HCT116 (cell line): ENCODE results near the gene ZNF776. TPM values are rescaled to one million over a fixed set of nuclear protein-coding genes. Genes with fewer than 3 reads are reported as not detected.

Source experiments
- ATAC-seq: fragments of 200-7000 bp; cut with Tn5 transposase; 2 replicates; pipeline ENCODE4 v1.9.1; 2020; ENCODE audit warnings: mild to moderate bottlenecking, moderate library complexity
- BruUV-seq: library from RNA; stranded (reverse); fragments of 400-500 nt; replicated peaks from 2 replicates; lab custom pipeline; 2021; lab: Mats Ljungman, UMichigan
- CTCF ChIA-PET: fragments of 300-600 bp; sonication (Branson Sonifier 250); formaldehyde crosslinking; loops from one replicate; lab custom pipeline; 2021; ENCODE audit warnings: antibody characterized with exemption; lab: Charles Lee
- POLR2A ChIA-PET: fragments of 300-600, 350-600 bp; sonication (Branson Sonifier 250); formaldehyde crosslinking; loops from one replicate; lab custom pipeline; 2021; ENCODE audit warnings: antibody characterized with exemption; lab: Charles Lee
- RAD21 ChIA-PET, 2 experiments: fragments of 300-600 bp; sonication (Branson Sonifier 250); formaldehyde crosslinking; loops; one replicate each; lab custom pipeline; 2023; ENCODE audit warnings: low total read pairs in 2 of 2; ENCODE audit not compliant: uncharacterized antibody in 2 of 2, unreplicated experiment in 2 of 2, low non-redundant PET in 1 of 2; lab: Charles Lee
- DNase-seq: peaks from one replicate; pipeline ENCODE4 v3.0.0-alpha.2; 2010; ENCODE audit warnings: low read depth, low spot score
- H2AFZ ChIP-seq: fragments of 200-600 bp; shearing (Covaris generic), sonication (generic); 2 replicates; pipeline ENCODE4 v1.6.1; 2017; ENCODE audit warnings: low read depth, mixed run types, mixed read lengths, antibody characterized with exemption, low read length; ENCODE audit not compliant: poor library complexity, severe bottlenecking
- H3K27ac ChIP-seq: 2 replicates; pipeline ENCODE4 v1.5.1; 2012; ENCODE audit warnings: low read depth, low read length
- H3K27me3 ChIP-seq: fragments of 200-600 bp; sonication (generic); 2 replicates; pipeline ENCODE4 v1.6.1; 2016; ENCODE audit warnings: mixed run types, low read length, mixed read lengths; ENCODE audit not compliant: insufficient read depth
- H3K36me3 ChIP-seq, 2 experiments: fragments of 200-500 bp in 1 of 2; fragments of 200-600 bp in 1 of 2; sonication (Bioruptor generic) in 1 of 2; sonication (generic) in 1 of 2; 2 replicates each; pipeline versions ENCODE4 v1.5.1 to v1.6.1; 2014 to 2016; ENCODE audit warnings: low read length in 2 of 2, inconsistent platforms in 1 of 2, mixed read lengths in 1 of 2, mixed run types in 1 of 2; ENCODE audit not compliant: insufficient read depth in 2 of 2, control insufficient read depth in 1 of 2
- H3K4me1 ChIP-seq, 2 experiments: fragments of 200-600 bp in 1 of 2; sonication (generic) in 1 of 2; 2 replicates each; pipeline versions ENCODE4 v1.5.1 to v1.6.1; 2012 to 2017; ENCODE audit warnings: low read length in 2 of 2, inconsistent platforms in 1 of 2, mild to moderate bottlenecking in 1 of 2, mixed read lengths in 1 of 2, mixed run types in 1 of 2, moderate library complexity in 1 of 2; ENCODE audit not compliant: insufficient read depth in 2 of 2, control insufficient read depth in 1 of 2
- H3K4me2 ChIP-seq: fragments of 200-600 bp; sonication (generic); 2 replicates; pipeline ENCODE4 v1.6.1; 2017; ENCODE audit warnings: mixed run types, low read length, mixed read lengths
- H3K4me3 ChIP-seq, 2 experiments: fragments of 200-600 bp in 1 of 2; sonication (generic) in 1 of 2; replicated peaks in 1 of 2; 2 replicates each; pipeline ENCODE4 v1.5.1; 2011 to 2016; ENCODE audit warnings: low read length in 2 of 2, control low read depth in 1 of 2, low read depth in 1 of 2, mild to moderate bottlenecking in 1 of 2, mixed read lengths in 1 of 2, mixed run types in 1 of 2
- H3K79me2 ChIP-seq: fragments of 200-600 bp; sonication (generic); 2 replicates; pipeline ENCODE4 v1.6.1; 2017; ENCODE audit warnings: mild to moderate bottlenecking, mixed run types, low read length, moderate library complexity, mixed read lengths; ENCODE audit not compliant: insufficient read depth
- H3K9ac ChIP-seq: fragments of 200-600 bp; sonication (generic); 2 replicates; pipeline ENCODE4 v1.6.1; 2016; ENCODE audit warnings: low read length, mixed read lengths
- H3K9me2 ChIP-seq: fragments of 200-600 bp; sonication (generic), shearing (Covaris generic); 2 replicates; pipeline ENCODE4 v1.6.1; 2017; ENCODE audit warnings: mixed run types, mild to moderate bottlenecking, moderate library complexity; ENCODE audit not compliant: insufficient read depth
- H3K9me3 ChIP-seq, 2 experiments: fragments of 200-500 bp in 1 of 2; fragments of 200-600 bp in 1 of 2; sonication (Bioruptor generic) in 1 of 2; sonication (generic) in 1 of 2; 2 replicates each; pipeline ENCODE4 v1.6.1; 2014 to 2017; ENCODE audit warnings: low read length in 2 of 2, mixed read lengths in 2 of 2, inconsistent platforms in 1 of 2, low read depth in 1 of 2, mild to moderate bottlenecking in 1 of 2, mixed run types in 1 of 2, moderate library complexity in 1 of 2; ENCODE audit not compliant: control insufficient read depth in 1 of 2, insufficient read depth in 1 of 2
- H4K20me1 ChIP-seq: fragments of 200-600 bp; sonication (generic), shearing (Covaris generic); 2 replicates; pipeline ENCODE4 v1.6.1; 2017; ENCODE audit warnings: mixed run types, mild to moderate bottlenecking, moderate library complexity; ENCODE audit not compliant: insufficient read depth
- ATF3 ChIP-seq: IDR thresholded peaks from 2 replicates; pipeline ENCODE4 v1.6.1; 2012
- CEBPB ChIP-seq: IDR thresholded peaks from 2 replicates; pipeline ENCODE4 v1.6.1; 2012; ENCODE audit warnings: low read depth
- CTCF ChIP-seq, 3 experiments: fragments of 200-600 bp in 1 of 3; sonication (generic) in 1 of 3; IDR thresholded peaks in 2 of 3; conservative IDR thresholded peaks in 1 of 3; 2 replicates each; pipeline ENCODE4 v1.5.1; 2012 to 2017; ENCODE audit warnings: low read depth in 2 of 3, low read length in 2 of 3, antibody characterized with exemption in 1 of 3, borderline replicate concordance in 1 of 3, control low read depth in 1 of 3, mild to moderate bottlenecking in 1 of 3, mixed read lengths in 1 of 3, mixed run types in 1 of 3, moderate library complexity in 1 of 3; ENCODE audit not compliant: insufficient read depth in 1 of 3
- EGR1 ChIP-seq: IDR thresholded peaks from 2 replicates; pipeline ENCODE4 v1.6.1; 2012; ENCODE audit warnings: low read depth
- ELF1 ChIP-seq: IDR thresholded peaks from 2 replicates; pipeline ENCODE4 v1.6.1; 2012; ENCODE audit warnings: low read depth, borderline replicate concordance
- FOSL1 ChIP-seq: IDR thresholded peaks from 2 replicates; pipeline ENCODE4 v1.6.1; 2012; ENCODE audit warnings: low read depth
- MAX ChIP-seq: IDR thresholded peaks from 2 replicates; pipeline ENCODE4 v1.6.1; 2012
- POLR2A ChIP-seq: IDR thresholded peaks from 2 replicates; pipeline ENCODE4 v1.7.0; 2011; ENCODE audit warnings: borderline replicate concordance; ENCODE audit not compliant: insufficient read depth, insufficient read length; ENCODE audit errors: extremely low read depth
- REST ChIP-seq: IDR thresholded peaks from 2 replicates; pipeline ENCODE4 v1.6.1; 2012; ENCODE audit warnings: low read depth
- SIN3A ChIP-seq: IDR thresholded peaks from 2 replicates; pipeline ENCODE4 v1.6.1; 2012; ENCODE audit warnings: low read depth
- SRF ChIP-seq: IDR thresholded peaks from 2 replicates; pipeline ENCODE4 v1.6.1; 2012; ENCODE audit warnings: low read depth
- YY1 ChIP-seq: IDR thresholded peaks from 2 replicates; pipeline ENCODE4 v1.6.1; 2011; ENCODE audit warnings: low read length, low read depth, moderate library complexity, mild to moderate bottlenecking; ENCODE audit not compliant: insufficient replicate concordance; ENCODE audit errors: extremely low read depth
- ZBTB33 ChIP-seq: IDR thresholded peaks from 2 replicates; pipeline ENCODE4 v1.6.1; 2011; ENCODE audit warnings: mild to moderate bottlenecking, low read length, moderate library complexity; ENCODE audit not compliant: insufficient replicate concordance; ENCODE audit errors: extremely low read depth
- ZNF274 ChIP-seq: fragments of 200-500 bp; sonication (Bioruptor generic); IDR thresholded peaks from 2 replicates; pipeline ENCODE4 v1.6.1; 2014; ENCODE audit warnings: mild to moderate bottlenecking, low read depth, low read length, inconsistent platforms
- intact Hi-C: fragments of 100-400 bp; cut with micrococcal nuclease; formaldehyde crosslinking; loops from 2 replicates; pipeline ENCODE4 v1.10.0; 2022
- total RNA-seq: library from RNA; stranded (reverse); gene quantifications from one replicate; pipeline ENCODE4 v1.2.1, GENCODE V29; 2021; ENCODE audit not compliant: unreplicated experiment

Gene ZNF776
- total RNA-seq, 1 experiment from 2014 or later, result 8.6 TPM

- H4K20me1 ChIP-seq, result no peaks in the 10 kb centered on the region
- peaks cover 11 to 13% of the 10 kb centered on the region in 2 experiments; a peak in 3 of 4 replicates for H3K36me3 ChIP-seq
- intact Hi-C loops, result loop anchor here (5.0 kb wide), 1 partner anchor 56 kb away; the partner anchor contains the start of gene ZNF776
- H3K9me2 ChIP-seq, result no peaks in the 10 kb centered on the region
- H3K9me3 ChIP-seq, result no peaks in the 10 kb centered on the region
- ATAC-seq, result peak; percentile 73
- no peak overlapping the region for H2AFZ ChIP-seq
- ChIA-PET POLR2A (interaction anchor here (1.3 kb wide), 1 partner anchor 11 kb away, joined by 3 read pairs; no protein-coding TSS in a partner anchor), CTCF (no interaction called here)
- peak; percentile 12 for DNase-seq
- peak overlapping the region; percentile 87 for H3K4me2 ChIP-seq
- H3K4me1 ChIP-seq, result peaks cover 9 to 20% of the 10 kb centered on the region in 2 experiments; a peak in 3 of 4 replicates
- no peaks in the 10 kb centered on the region for H3K27me3 ChIP-seq
- peak overlapping the region; percentile 55 to 61 for H3K4me3 ChIP-seq
- peak overlapping the region; percentile 59 for H3K9ac ChIP-seq
- H3K79me2 ChIP-seq, result no peaks in the 10 kb centered on the region
- no TSS peak for BruUV-seq
- peak overlapping the region; percentile 58 for H3K27ac ChIP-seq
- TF ChIP-seq ELF1, result no peak
- TF ChIP-seq REST, result no peak
- no peak for TF ChIP-seq FOSL1
- TF ChIP-seq EGR1, result no peak
- TF ChIP-seq MAX, result no peak
- no peak for TF ChIP-seq CTCF (IDR thresholded peaks at IDR 0.05 in 2 of 3, conservative IDR thresholded peaks at IDR 0.05 in 1 of 3; ENCODE audit: borderline replicate concordance in 1 of 3, insufficient read depth in 1 of 3, low read depth in 2 of 3, low read length in 2 of 3)
- no peak for TF ChIP-seq ZNF274
- no peak for TF ChIP-seq SIN3A
- TF ChIP-seq POLR2A, result no peak
- TF ChIP-seq ZBTB33, result no peak
- no peak for TF ChIP-seq ATF3
- no peak for TF ChIP-seq CEBPB
- no peak for TF ChIP-seq SRF
- no peak for TF ChIP-seq YY1
- TF ChIP-seq, all 23 proteins: peak for 0
- RAD21 ChIA-PET, result no interaction called here
These were observed 57.1 kb downstream of the ZNF776 start for GRCh38 chr19:57803594-57804325.
